ACHN (cell line): ENCODE data around the gene COIL.
A peak's percentile ranks its signal among the peaks of the same experiment; 100 is the strongest.

Experiments used
- DNase-seq: peaks from one replicate; pipeline ENCODE4 v3.0.0-alpha.2; 2015
- in situ Hi-C: cut with HindIII; loops from 2 replicates; pipeline ENCODE4 v1.10.0; 2017; ENCODE audit warnings: low sequenced_read_pairs, low pct_ligation_motif_present, low pct_unique_long_range_greater_than_20kb

COIL gene

DNA sequence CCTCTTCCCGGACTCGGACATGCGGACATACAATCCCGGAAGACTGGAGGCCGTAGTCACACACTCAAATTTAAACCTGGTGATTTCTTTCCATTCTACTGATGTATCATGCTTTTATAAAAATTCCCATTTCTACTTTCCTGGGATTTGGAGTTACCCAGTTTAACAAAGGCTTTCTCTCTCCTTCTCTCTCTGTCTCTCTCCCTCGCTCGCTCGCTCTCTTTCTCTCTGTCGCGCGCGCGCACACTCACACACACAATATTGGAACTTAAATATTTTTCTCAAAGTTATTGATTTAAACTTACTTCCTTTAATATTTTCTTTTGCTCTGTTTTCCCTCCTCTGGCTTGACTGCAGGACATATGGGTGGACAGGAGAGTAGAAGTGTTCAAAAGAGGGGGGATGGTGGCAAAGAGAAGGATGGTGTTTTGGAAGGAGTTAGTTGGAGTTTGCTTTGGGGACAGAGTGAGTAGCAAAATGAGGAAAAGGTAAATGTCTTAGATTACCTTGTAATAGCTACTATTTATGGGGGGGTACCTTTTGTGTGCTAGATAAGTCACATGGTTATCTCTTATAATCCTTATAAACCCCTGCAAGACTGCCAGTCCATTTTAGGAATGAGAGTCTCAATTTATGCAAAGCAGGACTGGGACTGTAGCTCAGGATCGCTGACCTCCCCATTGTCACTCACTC lies 46.1 kb downstream of the COIL start:
- in situ Hi-C loops = no loop called here
- peak; percentile 51 for DNase-seq

GRCh38 chr17:56913867-56914580 lies 46.8 kb downstream of the COIL start, which contains the start of gene TRIM25:
Gene TRIM25 (minus strand): TSS chr17:56914049. CDS start chr17:56913988, 61 bp downstream.
- DNase-seq = peak; percentile 91
- in situ Hi-C loops = no loop called here

DNA sequence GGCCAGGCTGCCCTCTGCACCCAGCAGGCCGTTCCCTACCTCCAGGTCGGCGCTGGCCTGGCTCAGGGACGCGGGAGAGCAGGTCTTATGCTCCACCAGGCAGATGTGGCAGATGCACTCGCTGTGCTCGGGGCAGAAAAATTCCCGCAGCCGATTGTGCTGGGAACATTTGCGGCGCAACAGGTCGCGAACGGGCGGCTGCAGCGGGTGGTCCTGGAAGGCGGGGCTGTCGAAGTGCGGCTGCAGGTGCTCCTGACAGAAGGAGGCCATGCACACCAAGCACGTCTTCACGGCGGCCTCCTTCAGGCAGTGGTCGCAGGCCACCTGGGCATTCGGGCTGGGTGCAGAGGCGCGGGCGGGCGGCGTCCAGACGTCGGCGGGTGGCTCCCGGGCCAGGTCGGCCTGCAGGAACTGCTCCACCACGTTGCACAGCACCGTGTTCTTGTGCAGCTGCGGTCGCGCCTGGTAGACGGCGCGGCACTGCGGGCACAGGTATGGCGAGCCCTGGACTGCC lies 47.4 kb downstream of the COIL start:
- DNase-seq = peak; percentile 25
- in situ Hi-C loops = no loop called here

DNA sequence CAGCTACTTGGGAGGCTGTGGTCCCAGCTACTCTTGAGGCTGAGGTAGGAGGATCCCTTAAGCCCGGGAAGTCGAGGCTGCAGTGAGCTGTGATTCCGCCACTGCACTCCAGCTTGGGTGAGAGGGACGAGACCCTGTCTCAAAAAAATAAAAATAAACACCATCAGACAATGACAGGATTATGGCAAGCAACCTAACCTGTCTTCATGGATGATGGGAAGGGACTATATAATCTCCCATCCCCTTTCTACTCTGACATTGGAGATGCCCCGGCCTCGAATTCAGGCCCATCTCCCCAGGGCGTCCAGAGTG lies 47.9 kb downstream of the COIL start:
- DNase-seq = no peak
- in situ Hi-C loops = no loop called here

GRCh38 chr17:56912105-56912999 lies 48.5 kb downstream of the COIL start:
- no peak for DNase-seq
- in situ Hi-C loops = no loop called here

- in situ Hi-C loops = no loop called here
Observed at GRCh38 chr17:56910509-56911235, 50.2 kb downstream of the COIL start.

GRCh38 chr17:56909742-56910508 lies 50.9 kb downstream of the COIL start:
- DNase-seq = no peak
- in situ Hi-C loops = no loop called here

More at GRCh38 chr17:56910509-56911235, 50.2 kb downstream of the COIL start:
- no peak for DNase-seq

GRCh38 chr17:56908001-56908542 lies 52.8 kb downstream of the COIL start:
- in situ Hi-C loops = no loop called here

GRCh38 chr17:56903560-56903959 lies 57.3 kb downstream of the COIL start:
- in situ Hi-C loops = no loop called here
- no peak for DNase-seq

More at GRCh38 chr17:56908001-56908542, 52.8 kb downstream of the COIL start:
- peak; percentile 8 for DNase-seq

DNA sequence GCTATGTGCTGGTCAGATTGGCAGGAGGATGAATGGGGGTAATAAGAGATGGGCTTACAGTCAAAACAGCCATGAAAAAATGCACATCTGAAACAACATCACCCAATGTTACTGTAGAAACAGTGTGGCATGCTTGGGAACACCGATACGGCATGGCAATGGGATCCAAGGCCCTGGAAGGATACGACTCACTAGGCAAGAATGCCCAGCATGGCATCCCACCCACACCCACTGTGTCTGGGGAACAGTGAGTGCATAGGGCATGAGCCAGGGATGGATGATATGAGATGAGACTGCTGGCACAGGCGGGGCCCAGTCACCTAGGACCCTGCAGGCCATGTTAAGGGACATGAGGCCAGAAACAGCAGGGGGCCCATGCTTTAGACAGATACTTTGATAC lies 58.5 kb downstream of the COIL start:
- in situ Hi-C loops = no loop called here
- peak; percentile 95 for DNase-seq

- no peak for DNase-seq
- in situ Hi-C loops = no loop called here
Observed at GRCh38 chr17:56899403-56899802, 61.4 kb downstream of the COIL start.

DNA sequence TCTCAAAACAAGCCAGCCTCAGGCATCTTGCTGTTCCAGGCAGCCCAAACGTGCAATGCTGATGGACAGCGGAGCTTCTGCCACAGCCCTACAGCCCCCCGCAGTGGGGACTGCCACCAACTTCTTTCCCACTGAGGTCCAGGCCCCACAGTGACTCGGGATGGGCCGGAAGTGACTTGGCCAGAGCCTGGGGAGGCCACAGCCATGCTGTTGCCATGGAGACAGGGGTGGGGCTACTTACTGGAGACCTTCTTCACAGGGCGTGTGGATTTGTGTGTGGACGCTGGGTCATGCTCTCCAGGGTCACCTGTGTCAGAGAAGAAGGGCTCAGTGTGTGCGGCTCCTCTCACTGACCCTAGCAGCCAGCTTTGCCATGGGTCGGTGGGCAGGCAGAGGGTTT lies 62.0 kb downstream of the COIL start:
- no peak for DNase-seq

DNA sequence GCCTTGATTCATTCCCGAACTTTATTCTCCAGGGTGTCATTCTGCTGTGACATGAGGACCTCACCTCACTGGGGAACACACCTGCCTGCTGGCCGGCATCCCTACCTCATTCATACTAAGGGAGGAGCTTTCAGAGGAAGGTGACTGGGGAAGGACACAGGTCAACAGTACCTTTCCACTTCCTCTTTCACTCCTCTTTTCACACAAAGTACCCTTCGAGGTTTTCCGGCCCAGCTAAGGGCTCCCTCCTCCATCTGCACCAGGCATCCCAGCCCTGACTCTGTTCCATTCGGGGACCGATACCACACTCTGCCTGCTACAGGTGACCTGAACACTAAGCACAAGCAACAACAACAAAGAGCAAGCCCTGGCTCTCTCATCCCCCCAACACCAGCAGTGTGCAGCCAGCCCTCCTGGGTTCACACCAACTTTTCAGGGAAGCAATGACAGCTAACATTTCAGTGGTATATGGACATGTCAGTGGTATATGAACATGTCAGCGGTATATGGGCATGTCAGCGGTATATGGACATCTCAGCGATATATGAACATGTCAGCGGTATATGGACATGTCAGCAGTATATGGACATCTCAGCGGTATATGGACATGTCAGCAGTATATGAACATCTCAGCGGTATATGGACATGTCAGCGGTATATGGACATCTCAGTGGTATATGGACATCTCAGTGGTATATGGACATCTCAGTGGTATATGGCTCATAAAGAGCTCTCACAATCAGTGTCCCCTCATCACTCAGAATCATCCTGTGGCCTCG lies 63.0 kb downstream of the COIL start:
- no peak for DNase-seq
- in situ Hi-C loops = no loop called here

More for the DNA sequence above, 62.0 kb downstream of the COIL start:
- in situ Hi-C loops = no loop called here

DNA sequence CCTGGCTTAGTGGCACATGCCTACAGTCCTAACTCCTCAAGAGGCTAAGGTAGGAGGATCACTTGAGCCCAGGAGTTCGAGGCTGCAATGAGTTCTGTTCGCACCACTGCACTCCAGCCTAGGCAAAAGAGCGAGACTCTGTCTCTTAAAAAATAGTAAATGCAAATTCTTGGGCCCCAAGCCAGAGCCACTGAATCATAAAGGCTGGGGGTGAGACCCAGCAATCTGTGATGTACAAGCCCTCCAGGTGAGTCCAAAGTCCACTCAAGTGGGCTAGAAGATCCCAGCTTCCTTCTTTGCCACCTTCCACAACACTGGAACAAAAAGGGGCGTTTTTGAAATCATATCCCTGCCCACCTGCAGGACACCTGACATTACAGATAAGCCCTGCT lies 63.9 kb downstream of the COIL start:
- in situ Hi-C loops = no loop called here
- DNase-seq = no peak

- in situ Hi-C loops = no loop called here
- DNase-seq = no peak
Observed at GRCh38 chr17:56896217-56896967, 64.5 kb downstream of the COIL start.

DNA sequence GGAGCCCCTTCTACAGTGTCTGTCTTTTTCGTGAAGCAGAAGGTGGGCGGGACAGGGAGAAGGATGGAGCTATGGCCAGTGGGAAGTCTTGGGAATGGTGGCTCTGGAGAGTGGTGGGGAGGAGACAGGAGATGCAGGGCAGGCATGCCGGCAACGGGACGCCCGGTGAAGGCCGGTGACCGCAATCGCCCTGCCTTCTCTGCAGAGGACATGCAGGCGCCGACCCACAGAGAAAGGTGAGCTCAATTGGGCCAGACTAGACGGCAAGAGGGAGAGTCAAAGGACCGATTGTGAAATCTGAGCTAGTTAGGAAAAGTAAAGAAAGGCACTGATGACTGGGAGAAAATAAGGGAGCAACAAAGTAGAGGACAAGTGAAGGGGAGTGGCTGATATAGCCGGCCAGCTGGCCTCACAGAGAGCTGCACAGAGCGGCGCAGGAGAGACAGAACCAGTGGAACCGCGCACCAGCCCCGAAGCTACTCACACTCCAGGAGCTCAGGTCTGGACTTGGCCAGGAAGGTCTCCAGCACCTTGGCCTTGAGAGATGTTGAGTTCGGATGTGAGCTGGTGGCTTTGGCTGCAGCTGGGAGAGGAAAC lies 65.9 kb downstream of the COIL start:
- in situ Hi-C loops = no loop called here
- DNase-seq = no peak
